WTC11 (cell line): ENCODE results near the gene TRIM25.

Experiments
- CTCF ChIP-seq: fragments of 200-600 bp; IDR thresholded peaks from 2 replicates; pipeline ENCODE4 v1.8.0; 2022; ENCODE audit warnings: antibody characterized with exemption
- E2F1 ChIP-seq: sonication (generic); formaldehyde crosslinking; IDR thresholded peaks from 2 replicates; pipeline ENCODE4 v1.8.0; 2022; ENCODE audit warnings: mild to moderate bottlenecking, missing genetic modification reagents
- ETV6 ChIP-seq: sonication (generic); formaldehyde crosslinking; IDR thresholded peaks from 2 replicates; pipeline ENCODE4 v1.8.1; 2022; ENCODE audit warnings: mild to moderate bottlenecking, missing genetic modification reagents
- HMGA2 ChIP-seq: fragments of 250-450 bp; sonication (Bioruptor Pico); IDR thresholded peaks from 2 replicates; pipeline ENCODE4 v1.4.0; 2021; ENCODE audit warnings: mild to moderate bottlenecking, moderate library complexity
- MAX ChIP-seq: sonication (generic); formaldehyde crosslinking; IDR thresholded peaks from 2 replicates; pipeline ENCODE4 v1.8.0; 2022; ENCODE audit warnings: mild to moderate bottlenecking, missing genetic modification reagents
- TEAD1 ChIP-seq: sonication (generic); formaldehyde crosslinking; IDR thresholded peaks from 2 replicates; pipeline ENCODE4 v1.8.0; 2022; ENCODE audit warnings: mild to moderate bottlenecking, missing genetic modification reagents
- USF2 ChIP-seq: sonication (generic); formaldehyde crosslinking; IDR thresholded peaks from 2 replicates; pipeline ENCODE4 v1.8.1; 2023; ENCODE audit warnings: mild to moderate bottlenecking, missing genetic modification reagents, moderate library complexity

GRCh38 chr17:56926704-56927103, 12.9 kb upstream of the TRIM25 start:
- TF ChIP-seq ETV6 (CRISPR knock-in tag) (no peak), CTCF (no peak), USF2 (no peak), E2F1 (no peak), HMGA2 (CRISPR knock-in tag) (no peak), MAX (CRISPR knock-in tag) (no peak), TEAD1 (no peak)
